GM18909 (cell line): ENCODE measurements around the gene ADCY3.

Source experiments
- ATAC-seq: cut with Tn5 transposase; IDR thresholded peaks from one replicate; pipeline ENCODE4 v1.9.1; 2021; ENCODE audit warnings: mild to moderate bottlenecking; ENCODE audit not compliant: unreplicated experiment, poor library complexity

The ADCY3 gene

GRCh38 chr2:24908461-24908901 is 11.6 kb downstream of the ADCY3 start:
- ATAC-seq = no peak

- no peak for ATAC-seq
These were observed 12.9 kb downstream of the ADCY3 start for GRCh38 chr2:24907116-24907515.

- ATAC-seq = no peak
These were observed 13.6 kb downstream of the ADCY3 start for GRCh38 chr2:24906466-24906865.

GRCh38 chr2:24903161-24904103 is 16.6 kb downstream of the ADCY3 start:
- ATAC-seq = no peak

- ATAC-seq = no peak
These were observed 20.6 kb downstream of the ADCY3 start for GRCh38 chr2:24899361-24899910.

GRCh38 chr2:24898122-24899109 is 21.6 kb downstream of the ADCY3 start:
- ATAC-seq = no peak

- ATAC-seq = no peak
These were observed 25.3 kb downstream of the ADCY3 start for GRCh38 chr2:24894750-24895149.

- no peak for ATAC-seq
These were observed 26.1 kb downstream of the ADCY3 start for GRCh38 chr2:24893934-24894333.

GRCh38 chr2:24892928-24893327 is 27.1 kb downstream of the ADCY3 start:
- no peak for ATAC-seq

- no peak for ATAC-seq
These were observed 28.8 kb downstream of the ADCY3 start for GRCh38 chr2:24891201-24891600.

GRCh38 chr2:24889221-24889620 is 30.8 kb downstream of the ADCY3 start:
- ATAC-seq = no peak

- ATAC-seq = no peak
These were observed 31.9 kb downstream of the ADCY3 start for GRCh38 chr2:24888177-24888576.

- ATAC-seq = no peak
These were observed 32.6 kb downstream of the ADCY3 start for GRCh38 chr2:24887307-24887874.

GRCh38 chr2:24886691-24887304 is 33.2 kb downstream of the ADCY3 start:
- peak; percentile 42 for ATAC-seq

GRCh38 chr2:24886126-24886501 is 33.9 kb downstream of the ADCY3 start:
- no peak for ATAC-seq

GRCh38 chr2:24885221-24886125 is 34.6 kb downstream of the ADCY3 start:
- no peak for ATAC-seq

- ATAC-seq = no peak
These were observed 36.1 kb downstream of the ADCY3 start for GRCh38 chr2:24883946-24884345.

GRCh38 chr2:24881623-24882022 is 38.4 kb downstream of the ADCY3 start:
- no peak for ATAC-seq

- no peak for ATAC-seq
These were observed 38.9 kb downstream of the ADCY3 start for GRCh38 chr2:24881158-24881557.
